A549 (cell line): ENCODE results near the gene FAM118B. TPM values are rescaled to one million over a fixed set of nuclear protein-coding genes. Genes with fewer than 3 reads are reported as not detected.

Experiments
- ATAC-seq, 2 experiments: fragments of 200-7000 bp in 1 of 2; fragments of >200 bp in 1 of 2; cut with Nextera tagmentation in 1 of 2; cut with Tn5 transposase in 1 of 2; 3 replicates each; pipeline versions ENCODE4 v1.8.0 to v1.9.1; 2018 to 2020; ENCODE audit warnings: mild to moderate bottlenecking in 1 of 2, moderate library complexity in 1 of 2
- CTCF ChIA-PET: fragments of 300-600 bp; sonication (Branson Sonifier 250); formaldehyde crosslinking; extraction: SDS; loops from one replicate; lab custom pipeline; 2021; ENCODE audit warnings: antibody characterized with exemption, inconsistent platforms; lab: Yijun Ruan, JAX
- POLR2A ChIA-PET: fragments of 350-600 bp; formaldehyde crosslinking; extraction: SDS; loops from one replicate; lab custom pipeline; 2021; ENCODE audit warnings: antibody characterized with exemption, inconsistent platforms; lab: Yijun Ruan, JAX
- DNase-seq, 2 experiments: peaks; one replicate each; pipeline versions ENCODE4 v3.0.0 to v3.0.0-alpha.2; 2011 to 2016; ENCODE audit warnings: low read depth in 1 of 2, low spot score in 1 of 2
- FAIRE-seq: peaks from 2 replicates; lab custom pipeline; 2011; peaks lifted over from hg19 to GRCh38; lab: Jason Lieb, UNC
- H3K27ac ChIP-seq, 2 experiments: fragments of >200 bp; sonication (Bioruptor Twin); formaldehyde crosslinking; 3 replicates each; pipeline ENCODE4 v1.5.1; 2016 to 2017
- H3K4me1 ChIP-seq: fragments of >200 bp; sonication (Bioruptor Twin); formaldehyde crosslinking; 3 replicates; pipeline ENCODE4 v1.6.1; 2016
- H3K4me2 ChIP-seq: fragments of >200 bp; sonication (Bioruptor Twin); formaldehyde crosslinking; 3 replicates; pipeline ENCODE4 v1.6.1; 2016
- H3K4me3 ChIP-seq: fragments of >200 bp; sonication (Bioruptor Twin); formaldehyde crosslinking; 3 replicates; pipeline ENCODE4 v1.5.1; 2016
- H3K9me3 ChIP-seq: fragments of >200 bp; sonication (Bioruptor Twin); formaldehyde crosslinking; 3 replicates; pipeline ENCODE4 v1.6.1; 2016
- CBX8 ChIP-seq: fragments of 200-600 bp; sonication (generic); IDR thresholded peaks from 2 replicates; pipeline ENCODE4 v1.6.1; 2016
- E2F6 ChIP-seq: IDR thresholded peaks from 2 replicates; pipeline ENCODE4 v1.6.1; 2012; ENCODE audit warnings: low read depth, borderline replicate concordance
- EHF ChIP-seq: fragments of 250-450 bp; sonication (Bioruptor Pico); IDR thresholded peaks from 2 replicates; pipeline ENCODE4 v1.5.0; 2020; ENCODE audit warnings: mild to moderate bottlenecking
- EHMT2 ChIP-seq: fragments of 200-600 bp; sonication (generic); IDR thresholded peaks from 2 replicates; pipeline ENCODE4 v1.6.1; 2016; ENCODE audit warnings: antibody characterized with exemption, low read depth, mild to moderate bottlenecking, moderate library complexity
- FOSL2 ChIP-seq, 2 experiments: fragments of 450-650 bp in 1 of 2; fragments of >200 bp in 1 of 2; sonication (Bioruptor Twin) in 1 of 2; formaldehyde crosslinking; IDR thresholded peaks; 2 replicates each; pipeline versions ENCODE4 v1.5.0 to v1.6.1; 2016 to 2020; ENCODE audit warnings: mild to moderate bottlenecking in 1 of 2, moderate library complexity in 1 of 2
- HDAC2 ChIP-seq: fragments of 200-600 bp; sonication (generic); IDR thresholded peaks from 2 replicates; pipeline ENCODE4 v1.6.1; 2016
- HOXB13 ChIP-seq: fragments of 250-450 bp; sonication (Bioruptor Pico); IDR thresholded peaks from 2 replicates; pipeline ENCODE4 v1.5.0; 2020; ENCODE audit warnings: low read depth, mild to moderate bottlenecking, moderate library complexity
- JUNB ChIP-seq: fragments of >200 bp; sonication (Bioruptor Twin); formaldehyde crosslinking; IDR thresholded peaks from 2 replicates; pipeline ENCODE4 v1.6.1; 2016
- MAFK ChIP-seq: fragments of 450-650 bp; IDR thresholded peaks from 2 replicates; pipeline ENCODE4 v1.6.1; 2014; ENCODE audit not compliant: partially characterized antibody
- RAD21 ChIP-seq, 2 experiments: fragments of >200 bp in 1 of 2; sonication (Bioruptor Twin) in 1 of 2; formaldehyde crosslinking in 1 of 2; IDR thresholded peaks in 1 of 2; conservative IDR thresholded peaks in 1 of 2; 2 replicates in 1 of 2; 3 replicates in 1 of 2; pipeline ENCODE4 v1.6.1; 2012 to 2018; ENCODE audit warnings: inconsistent platforms in 1 of 2
- RCOR1 ChIP-seq: fragments of 150-350 bp; IDR thresholded peaks from 2 replicates; pipeline ENCODE4 v1.6.1; 2014; ENCODE audit warnings: antibody characterized with exemption, low read length, low read depth
- REST ChIP-seq: fragments of 200-600 bp; sonication (generic); IDR thresholded peaks from 2 replicates; pipeline ENCODE4 v1.6.1; 2016; ENCODE audit warnings: antibody characterized with exemption, mild to moderate bottlenecking, moderate library complexity
- TP53 ChIP-seq: fragments of 250-450 bp; sonication (Bioruptor Pico); IDR thresholded peaks from 2 replicates; pipeline ENCODE4 v1.5.0; 2021; ENCODE audit warnings: mild to moderate bottlenecking, moderate library complexity
- USF2 ChIP-seq: fragments of 450-650 bp; IDR thresholded peaks from 2 replicates; pipeline ENCODE4 v1.6.1; 2014; ENCODE audit warnings: antibody characterized with exemption
- ZNF302 ChIP-seq: fragments of 250-450 bp; sonication (Bioruptor Pico); IDR thresholded peaks from 2 replicates; pipeline ENCODE4 v1.9.0; 2021; ENCODE audit warnings: inconsistent platforms, mild to moderate bottlenecking, moderate library complexity
- WGBS: methylation state at CpG from one replicate; pipeline ENCODE4 v1.1.6; 2017; ENCODE audit errors: missing lambda C conversion rate; 5-methylcytosine and 5-hydroxymethylcytosine counted together
- polyA plus RNA-seq, 4 experiments: library from polyadenylated mRNA; depleted of rRNA in 3 of 4; stranded (reverse); fragments of >200 nt; fragmentation: RNase III in 1 of 4; extraction: RNeasy Plus Mini Kit Qiagen cat#74134 plus additional on column Dnase treatment in 1 of 4; gene quantifications; 2 replicates in 3 of 4; 3 replicates in 1 of 4; pipeline ENCODE4 v1.2.3, GENCODE V29; 2011 to 2017

FAM118B gene
- polyA plus RNA-seq, 2 of the 4 experiments (the other 2 are of a cell fraction) = 14.9 to 23.9 TPM

GRCh38 chr11:126186025-126186698 lies 25.4 kb upstream of the FAM118B start:
- Histone ChIP-seq H3K9me3 (no peaks in the 10 kb centered on the region), H3K4me2 (no peak overlapping the region), H3K27ac (no peak overlapping the region), H3K4me3 (no peak overlapping the region), H3K4me1 (no peaks in the 10 kb centered on the region)
- FAIRE-seq = no peak
- WGBS = 85% methylated on average over 15 of the region's 15 CpGs
- DNase-seq = no peak
- no peak for ATAC-seq
- no peak for TF ChIP-seq FOSL2 (IDR thresholded peaks at IDR 0.05)
- no peak for TF ChIP-seq FOSL2 (CRISPR knock-in tag; IDR thresholded peaks at IDR 0.05)
- no peak for TF ChIP-seq HDAC2
- TF ChIP-seq RCOR1 = no peak
- TF ChIP-seq TP53 (CRISPR knock-in tag) = no peak
- TF ChIP-seq EHF (CRISPR knock-in tag) = no peak
- no peak for TF ChIP-seq E2F6
- no peak for TF ChIP-seq ZNF302 (CRISPR knock-in tag)
- TF ChIP-seq HOXB13 = no peak
- no peak for TF ChIP-seq EHMT2
- TF ChIP-seq JUNB = no peak
- no peak for TF ChIP-seq CBX8
- no peak for TF ChIP-seq MAFK
- TF ChIP-seq REST = no peak
- ChIA-PET POLR2A (no interaction called here), CTCF (interaction anchor here (1.2 kb wide), 1 partner anchor 245 kb away, joined by 3 read pairs; no protein-coding TSS in a partner anchor)

GRCh38 chr11:126186708-126187529 lies 24.7 kb upstream of the FAM118B start:
- ChIA-PET POLR2A (no interaction called here), CTCF (interaction anchor here (0.6 to 1.2 kb wide), 4 partner anchors 55 to 1162 kb away, joined by 3 read pairs; no protein-coding TSS in a partner anchor)
- WGBS = 82% methylated on average over 18 of the region's 22 CpGs
- TF ChIP-seq RAD21 (conservative IDR thresholded peaks at IDR 0.05 in 1 of 2, IDR thresholded peaks at IDR 0.05 in 1 of 2) (peak in 1 of 2 experiments; percentile 26; a peak in 1 of 5 replicates), USF2 (no peak)
- ATAC-seq (peak in 1 of 2 experiments; percentile 60; a peak in 3 of 6 replicates), DNase-seq (no peak), FAIRE-seq (no peak)
- H3K4me3 ChIP-seq = no peak overlapping the region
- H3K4me2 ChIP-seq = no peak overlapping the region
- H3K4me1 ChIP-seq = no peaks in the 10 kb centered on the region
- no peaks in the 10 kb centered on the region for H3K9me3 ChIP-seq
- no peak overlapping the region for H3K27ac ChIP-seq
